Stimulated activated CD4-positive, alpha-beta T cell treated with anti-CD3 and anti-CD28 coated beads, Interleukin-4, amount 100 ng/mL, for 24 hours (primary cell): ENCODE measurements around the gene FGFR2.
"Not testable (repeated sequence)": the region's sequence is repeated elsewhere in the genome, so short reads cannot be mapped to it uniquely, and the experiment has no call there.

Experiments
- DNase-seq: peaks from one replicate; pipeline ENCODE4 v3.0.0-alpha.2; 2020

The FGFR2 gene

GRCh38 chr10:121520526-121520925 is 77.7 kb downstream of the FGFR2 start:
- DNase-seq, result not testable (repeated sequence)

DNA sequence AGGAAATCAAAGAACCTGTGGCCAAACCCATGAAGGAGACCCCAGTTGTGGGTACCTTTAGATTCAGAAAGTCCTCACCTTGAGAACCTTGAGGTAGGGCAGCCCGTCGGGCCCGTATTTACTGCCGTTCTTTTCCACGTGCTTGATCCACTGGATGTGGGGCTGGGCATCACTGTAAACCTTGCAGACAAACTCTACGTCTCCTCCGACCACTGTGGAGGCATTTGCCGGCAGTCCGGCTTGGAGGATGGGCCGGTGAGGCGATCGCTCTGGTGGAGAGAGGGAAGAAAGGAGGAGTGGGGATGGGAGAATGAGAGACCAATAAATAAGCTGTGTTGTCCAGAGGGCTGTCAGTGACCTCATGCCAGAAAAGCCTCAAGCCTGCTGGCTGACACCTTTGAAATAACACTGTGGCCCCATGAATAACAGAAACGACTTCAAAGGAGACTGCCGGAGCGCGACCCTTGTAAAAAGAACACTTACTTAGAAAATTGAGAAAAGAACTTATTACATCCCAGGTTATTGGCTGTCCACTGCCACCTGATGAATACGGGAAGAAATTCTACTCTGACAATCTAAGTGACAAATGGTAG is 78.2 kb downstream of the FGFR2 start:
- DNase-seq, result no peak

- DNase-seq, result no peak
These were observed 78.8 kb downstream of the FGFR2 start for GRCh38 chr10:121519411-121519810.

- DNase-seq, result no peak
These were observed 79.9 kb downstream of the FGFR2 start for GRCh38 chr10:121518333-121518732.

GRCh38 chr10:121516093-121516865 is 82.0 kb downstream of the FGFR2 start:
- DNase-seq, result no peak

- DNase-seq, result no peak
These were observed 83.9 kb downstream of the FGFR2 start for GRCh38 chr10:121514141-121514865.

GRCh38 chr10:121511943-121512342 is 86.3 kb downstream of the FGFR2 start:
- no peak for DNase-seq

GRCh38 chr10:121511460-121511859 is 86.8 kb downstream of the FGFR2 start:
- no peak for DNase-seq

DNA sequence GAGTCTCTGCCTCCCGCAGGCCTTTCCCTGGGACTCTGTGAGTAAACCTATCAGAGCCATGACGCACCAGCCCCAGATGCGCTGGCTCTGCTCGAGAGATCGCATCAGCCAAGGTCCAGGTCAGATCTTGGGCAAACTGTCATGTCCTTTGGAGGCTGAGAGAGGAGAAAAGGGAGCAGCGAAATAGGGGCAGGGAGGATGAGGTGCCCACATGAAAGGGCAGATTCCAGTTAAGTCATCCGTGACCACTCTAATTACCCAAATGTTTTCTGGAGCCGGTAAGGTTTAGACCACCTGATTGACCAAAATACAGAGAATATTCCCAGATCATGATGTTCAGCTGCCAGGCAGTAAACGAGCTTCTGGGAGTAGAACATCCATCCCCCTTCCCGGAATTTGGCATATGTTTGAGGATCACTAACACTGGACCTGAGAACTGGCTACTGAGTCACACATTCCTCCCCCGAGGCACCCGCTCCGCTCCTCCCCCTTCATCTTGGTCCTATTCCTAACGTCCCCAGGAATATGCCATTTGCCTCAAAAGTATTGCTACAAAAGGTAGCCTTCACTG is 88.0 kb downstream of the FGFR2 start:
- DNase-seq, result no peak

DNA sequence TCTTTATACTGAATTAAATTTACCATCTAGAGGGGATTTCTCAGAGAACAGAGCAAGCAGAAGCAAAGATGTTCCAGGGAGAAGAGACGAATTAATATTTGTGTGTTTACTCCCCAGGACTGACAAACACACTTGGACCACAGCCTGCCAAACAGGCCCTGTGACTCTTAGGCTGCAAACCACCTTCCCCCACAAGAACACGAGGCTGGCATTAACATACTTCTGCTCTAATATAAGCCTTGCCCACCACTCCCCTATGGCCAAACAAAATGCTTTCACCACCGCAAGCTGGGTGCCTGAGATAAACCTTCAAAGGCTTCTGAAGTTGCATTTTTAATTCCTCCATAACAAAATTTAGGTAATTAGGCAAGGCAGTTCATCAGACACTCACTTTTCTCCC is 88.4 kb downstream of the FGFR2 start:
- DNase-seq, result no peak

DNA sequence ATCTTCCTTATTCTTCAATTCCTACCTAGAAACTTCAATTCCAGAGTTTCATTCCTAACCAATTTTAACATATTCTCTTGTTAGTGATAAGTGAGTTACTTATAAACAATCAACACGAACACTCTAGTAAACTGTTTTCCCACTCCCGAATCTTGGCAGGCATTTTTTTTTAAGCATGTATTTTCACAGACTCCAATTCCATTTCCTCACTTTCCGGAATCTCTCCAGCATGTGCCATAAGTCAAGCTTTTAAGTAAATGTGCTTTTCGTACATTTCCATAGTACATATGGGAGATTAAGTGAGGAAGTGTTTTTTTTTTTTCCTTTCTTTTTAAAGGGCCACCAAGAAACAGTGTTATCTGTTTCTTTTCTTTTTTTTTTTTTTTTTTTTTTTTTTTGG is 89.1 kb downstream of the FGFR2 start:
- DNase-seq, result no peak

DNA sequence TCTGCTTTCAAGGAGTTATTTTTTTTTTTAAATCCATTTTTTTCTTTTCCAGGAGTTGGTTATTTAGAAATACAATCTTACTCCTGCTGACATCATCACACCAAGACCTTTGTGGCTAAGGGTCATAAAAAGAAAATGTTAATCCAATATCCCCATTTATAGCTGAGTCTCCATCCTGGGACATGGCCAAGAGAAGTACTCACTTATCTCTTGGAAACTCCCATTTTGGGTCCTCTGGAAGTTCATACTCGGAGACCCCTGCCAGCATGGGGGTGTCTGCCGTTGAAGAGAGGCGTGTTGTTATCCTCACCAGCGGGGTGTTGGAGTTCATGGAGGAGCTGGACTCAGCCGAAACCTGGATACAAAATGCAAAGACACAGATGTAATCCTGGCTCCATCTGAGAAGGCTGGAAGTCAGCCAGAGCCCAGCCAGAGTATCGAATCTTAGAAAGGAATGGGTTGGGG is 94.6 kb downstream of the FGFR2 start:
- no peak for DNase-seq

DNA sequence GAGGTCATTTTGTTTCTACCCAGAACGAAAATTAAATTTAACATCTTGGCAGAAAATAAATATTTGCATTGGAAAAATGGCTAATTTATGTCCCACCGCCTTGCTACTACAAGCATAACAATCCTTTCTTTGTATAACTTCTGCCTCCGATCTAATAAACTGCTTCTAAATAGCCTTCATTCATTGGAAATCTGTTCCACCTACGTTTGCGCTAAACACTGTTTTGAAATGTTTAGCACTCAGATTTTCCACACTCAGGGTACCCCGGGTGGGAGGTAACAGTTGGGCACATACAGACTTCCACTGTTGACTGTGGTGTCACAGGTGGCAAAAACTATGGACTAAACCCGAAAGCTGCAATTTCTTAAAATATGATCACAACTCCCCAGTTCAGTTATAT is 96.4 kb downstream of the FGFR2 start:
- no peak for DNase-seq

- DNase-seq, result no peak
These were observed 97.4 kb downstream of the FGFR2 start for GRCh38 chr10:121500701-121501332.

DNA sequence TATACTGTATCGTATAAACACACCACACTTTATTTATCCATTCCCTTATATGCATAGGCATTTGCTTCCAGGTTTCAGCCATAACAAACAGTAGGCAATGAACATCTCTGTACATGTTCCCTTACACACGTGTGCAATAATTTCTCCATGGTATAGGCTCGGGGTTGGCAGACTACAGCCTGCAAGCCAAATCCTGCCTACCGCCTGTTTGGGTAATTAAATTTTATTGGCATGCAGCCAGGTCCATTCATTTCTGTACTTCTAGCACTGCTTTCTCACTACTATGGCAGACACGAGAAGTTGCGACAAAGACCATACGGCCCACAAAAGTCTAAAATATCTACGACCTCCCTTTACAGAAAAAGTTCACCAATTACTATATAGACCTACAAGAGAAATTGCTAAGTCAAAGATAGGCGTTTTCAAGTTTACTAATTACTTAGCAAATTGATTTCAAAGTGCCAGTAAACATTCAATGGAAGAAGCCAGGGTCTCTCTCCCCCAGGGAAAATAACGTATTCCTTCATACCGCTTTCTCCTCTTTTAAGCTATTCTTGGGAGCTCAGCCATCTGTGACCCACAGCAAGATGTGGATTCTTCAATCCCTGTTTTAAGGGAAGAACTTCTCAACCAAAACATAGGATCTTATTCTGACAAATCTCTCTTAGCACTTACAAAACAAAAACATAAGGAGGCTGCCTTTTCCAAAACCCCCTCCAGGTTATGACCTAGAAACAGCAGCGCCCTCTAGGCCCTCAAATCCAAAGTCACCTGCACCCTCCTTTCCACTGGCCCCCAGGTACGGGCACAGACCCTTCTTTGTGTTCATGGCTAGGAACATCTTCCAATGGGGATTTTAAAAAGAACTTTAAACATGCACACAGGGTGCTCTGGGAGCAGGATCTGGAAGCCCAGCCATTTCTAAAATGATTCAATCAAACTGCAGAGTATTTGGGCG is 100.5 kb downstream of the FGFR2 start:
- no peak for DNase-seq

DNA sequence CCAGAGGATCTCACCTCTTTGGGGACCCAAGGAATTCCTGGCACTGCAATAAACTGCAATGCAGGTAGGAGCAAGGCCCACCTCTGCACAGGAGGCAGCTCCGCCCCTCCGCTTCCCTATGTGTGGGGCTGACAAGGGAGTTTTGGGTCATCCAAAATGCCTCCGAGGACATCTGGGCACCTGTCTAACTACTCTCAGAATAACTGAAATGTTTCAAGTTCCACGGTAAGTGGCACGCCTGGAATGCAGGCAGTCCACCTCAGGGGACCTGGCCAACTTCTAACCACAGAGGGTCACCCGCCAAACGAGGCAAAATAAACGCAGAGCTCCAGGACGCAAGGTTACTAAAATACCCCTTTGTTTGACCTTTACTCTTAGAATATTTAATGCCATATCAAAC is 102.5 kb downstream of the FGFR2 start:
- no peak for DNase-seq

GRCh38 chr10:121494296-121494695 is 103.9 kb downstream of the FGFR2 start:
- no peak for DNase-seq

- no peak for DNase-seq
These were observed 104.7 kb downstream of the FGFR2 start for GRCh38 chr10:121493521-121493920.

DNA sequence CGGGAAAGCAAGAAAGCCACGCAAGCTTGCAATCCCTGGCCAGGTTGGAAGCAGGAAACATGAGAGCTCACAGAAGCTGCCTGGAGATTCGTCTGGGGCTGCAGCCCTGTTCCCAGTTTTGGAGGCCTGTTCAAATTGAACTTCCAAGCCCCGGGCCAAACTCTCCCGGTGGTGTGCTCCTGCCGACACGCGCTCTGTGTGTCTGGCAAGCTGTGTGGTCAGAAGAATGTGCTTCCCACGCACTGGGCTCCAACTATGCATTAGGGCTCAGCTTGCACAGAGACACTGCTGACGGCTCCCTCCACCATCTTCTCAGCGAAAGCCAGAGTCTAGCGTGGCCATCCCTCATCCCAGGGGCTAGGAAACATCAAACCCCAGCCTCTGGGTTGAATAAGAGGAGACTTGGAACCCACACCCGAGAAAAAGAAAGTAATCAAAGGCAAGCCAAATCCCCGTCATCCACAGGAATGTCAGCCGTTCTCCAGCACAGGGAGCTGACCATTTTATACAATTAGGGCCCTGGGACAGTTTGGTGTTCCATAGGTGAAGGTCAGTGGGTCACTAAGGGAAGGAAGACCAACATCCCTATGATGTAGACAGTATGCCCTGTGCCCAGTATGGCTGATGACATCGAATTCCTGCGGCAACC is 107.2 kb downstream of the FGFR2 start:
- DNase-seq, result no peak

GRCh38 chr10:121485436-121486139 is 112.7 kb downstream of the FGFR2 start:
- no peak for DNase-seq

- no peak for DNase-seq
These were observed 113.4 kb downstream of the FGFR2 start for GRCh38 chr10:121484816-121485215.
